Transverse colon (tissue), 4 donors: ENCODE measurements around the gene GINS3. TPM values are rescaled to one million over a fixed set of nuclear protein-coding genes. Genes with fewer than 3 reads are reported as not detected.

Source experiments
- DNase-seq: peaks from one replicate; pipeline ENCODE4 v3.0.0-alpha.2; 2019
- H3K27ac ChIP-seq, 4 donors: fragments of 200-600 bp; sonication (generic); 2 replicates each; pipeline ENCODE4 v1.5.1; 2016 to 2018; ENCODE audit warnings: inconsistent platforms in 4 of 4
- H3K27me3 ChIP-seq: fragments of 200-600 bp; sonication (generic); 2 replicates; pipeline ENCODE4 v1.5.1; 2017; ENCODE audit warnings: inconsistent platforms
- H3K36me3 ChIP-seq, 4 donors: fragments of 200-600 bp; sonication (generic); 2 replicates each; pipeline ENCODE4 v1.5.1; 2017 to 2019; ENCODE audit warnings: inconsistent platforms in 4 of 4
- H3K4me1 ChIP-seq, 4 donors: fragments of 200-600 bp; sonication (generic); 2 replicates each; pipeline ENCODE4 v1.5.1; 2017 to 2020; ENCODE audit warnings: inconsistent platforms in 4 of 4
- H3K4me3 ChIP-seq, 4 donors: fragments of 200-600 bp; sonication (generic); 1 replicate in 1 of 4; 2 replicates in 3 of 4; pipeline versions ENCODE4 v1.5.1 to v1.6.1; 2017 to 2019; ENCODE audit warnings: inconsistent platforms in 4 of 4
- H3K9me3 ChIP-seq, 2 donors: fragments of 200-600 bp; sonication (generic); 2 replicates each; pipeline ENCODE4 v1.5.1; 2017 to 2019; ENCODE audit warnings: inconsistent platforms in 2 of 2
- CTCF ChIP-seq, 5 experiments: fragments of 200-600 bp in 3 of 5; fragments of 450-650 bp in 2 of 5; sonication (generic) in 3 of 5; IDR thresholded peaks; 1 replicate in 2 of 5; 2 replicates in 3 of 5; pipeline ENCODE4 v1.5.1; 2016 to 2017; ENCODE audit warnings: antibody characterized with exemption in 5 of 5, inconsistent platforms in 3 of 5, mild to moderate bottlenecking in 2 of 5, moderate library complexity in 1 of 5
- EP300 ChIP-seq: sonication (generic); formaldehyde crosslinking; IDR thresholded peaks from one replicate; pipeline ENCODE4 v1.6.1; 2017; ENCODE audit warnings: antibody characterized with exemption, low read depth
- POLR2A ChIP-seq: fragments of 450-650 bp; IDR thresholded peaks from one replicate; pipeline ENCODE4 v1.6.1; 2016; ENCODE audit warnings: antibody characterized with exemption, mild to moderate bottlenecking, moderate library complexity
- POLR2AphosphoS5 ChIP-seq, 3 donors: sonication (generic); formaldehyde crosslinking; IDR thresholded peaks; one replicate each; pipeline ENCODE4 v1.6.1; 2016; ENCODE audit warnings: antibody characterized with exemption in 3 of 3
- WGBS, 2 donors: methylation state at CpG; one replicate each; pipeline ENCODE4 v1.1.5; 2018; ENCODE audit warnings: low coverage in 1 of 2; 5-methylcytosine and 5-hydroxymethylcytosine counted together
- in situ Hi-C, 4 donors: fragments of 200-750 bp; cut with MboI; loops; one replicate each; pipeline versions ENCODE4 v1.15.0 to v1.15.1; 2017; ENCODE audit warnings: low sequenced_read_pairs in 3 of 4, low pct_ligation_motif_present in 1 of 4, low pct_unique_long_range_greater_than_20kb in 1 of 4
- intact Hi-C: fragments of 100-400 bp; cut with DNase I; formaldehyde crosslinking; loops from one replicate; pipeline ENCODE4 v1.15.1; 2023; ENCODE audit warnings: low total_unique reads
- small RNA-seq, 4 donors: library from RNA; depleted of rRNA; stranded (forward); fragments of <200 nt; gene quantifications; one replicate each; pipeline ENCODE3, GENCODE V24; 2016
- total RNA-seq, 4 donors: library from RNA; depleted of rRNA; stranded (reverse); fragments of >200 nt; gene quantifications; one replicate each; pipeline ENCODE4 v1.1.0, GENCODE V29; 2016

The GINS3 gene
- total RNA-seq, 4 donors from 2014 or later: 1.6 to 3.3 TPM; not detected in 2

- WGBS, 2 donors: 70 to 90% methylated on average over 1 of the region's 1 CpG
- in situ Hi-C loops: no loop called here
- no peak overlapping the region for H3K4me3 ChIP-seq
- intact Hi-C loops: no loop called here
- DNase-seq: no peak
- no peak overlapping the region for H3K27ac ChIP-seq
- no peaks in the 10 kb centered on the region for H3K27me3 ChIP-seq
- no peaks in the 10 kb centered on the region for H3K4me1 ChIP-seq
- no peaks in the 10 kb centered on the region for H3K36me3 ChIP-seq
- TF ChIP-seq POLR2AphosphoS5 (IDR thresholded peaks at IDR 0.05) (no peak), POLR2A (no peak), EP300 (no peak), CTCF (IDR thresholded peaks at IDR 0.05) (no peak)
- no peaks in the 10 kb centered on the region for H3K9me3 ChIP-seq
Measured at GRCh38 chr16:58451945-58452401, 59.7 kb downstream of the GINS3 start.

DNA sequence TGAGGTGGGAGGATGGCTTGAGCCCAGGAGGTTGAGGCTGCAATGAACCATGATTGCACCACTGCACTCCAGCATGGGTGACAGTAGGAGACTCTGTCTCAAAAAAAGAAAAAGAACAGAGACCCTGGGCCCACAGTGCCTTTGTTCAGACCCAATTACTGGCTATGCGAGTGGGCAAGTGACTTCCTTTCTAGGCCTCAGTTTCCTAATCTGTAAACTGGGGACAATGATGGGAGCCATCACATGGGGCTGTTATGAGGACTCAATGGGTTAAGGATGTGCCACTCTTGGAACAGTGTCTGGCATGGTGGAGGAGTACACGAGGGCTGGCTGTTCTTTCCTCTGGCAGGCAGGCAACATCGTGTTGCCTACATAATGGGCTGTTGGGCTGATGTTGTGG lies 60.4 kb downstream of the GINS3 start:
- intact Hi-C loops: no loop called here
- in situ Hi-C loops: no loop called here
- no peaks in the 10 kb centered on the region for H3K9me3 ChIP-seq
- no peak for DNase-seq
- no peak overlapping the region for H3K4me3 ChIP-seq
- no peaks in the 10 kb centered on the region for H3K4me1 ChIP-seq
- TF ChIP-seq CTCF (IDR thresholded peaks at IDR 0.05) (no peak), POLR2AphosphoS5 (IDR thresholded peaks at IDR 0.05) (no peak), POLR2A (no peak), EP300 (no peak)
- H3K36me3 ChIP-seq: no peaks in the 10 kb centered on the region
- 77% methylated on average over 3 of the region's 3 CpGs; no CpG with 5 or more reads in 1 of the 2 donors for WGBS, 2 donors
- no peak overlapping the region for H3K27ac ChIP-seq
- H3K27me3 ChIP-seq: no peaks in the 10 kb centered on the region

- H3K4me1 ChIP-seq: no peaks in the 10 kb centered on the region
- no peak overlapping the region for H3K27ac ChIP-seq
- no peak for TF ChIP-seq POLR2A
- TF ChIP-seq CTCF (IDR thresholded peaks at IDR 0.05): no peak
- TF ChIP-seq EP300: no peak
- no peak for TF ChIP-seq POLR2AphosphoS5 (IDR thresholded peaks at IDR 0.05)
- intact Hi-C loops (no loop called here), in situ Hi-C loops (no loop called here)
- 76% methylated on average over 2 of the region's 2 CpGs; no CpG with 5 or more reads in 1 of the 2 donors for WGBS, 2 donors
- H3K27me3 ChIP-seq: no peaks in the 10 kb centered on the region
- no peak for DNase-seq
- H3K9me3 ChIP-seq: no peaks in the 10 kb centered on the region
- no peaks in the 10 kb centered on the region for H3K36me3 ChIP-seq
- H3K4me3 ChIP-seq: no peak overlapping the region
Measured at GRCh38 chr16:58454178-58454577, 61.9 kb downstream of the GINS3 start.

- in situ Hi-C loops: no loop called here
Measured at GRCh38 chr16:58454856-58455255, 62.6 kb downstream of the GINS3 start.

More at GRCh38 chr16:58454856-58455255, 62.6 kb downstream of the GINS3 start:
- Histone ChIP-seq H3K4me1 (no peaks in the 10 kb centered on the region), H3K27me3 (no peaks in the 10 kb centered on the region), H3K36me3 (no peaks in the 10 kb centered on the region), H3K27ac (no peak overlapping the region), H3K9me3 (no peaks in the 10 kb centered on the region), H3K4me3 (no peak overlapping the region)
- 70% methylated on average over 5 of the region's 5 CpGs; no CpG with 5 or more reads in 1 of the 2 donors for WGBS, 2 donors
- TF ChIP-seq EP300: no peak
- no peak for TF ChIP-seq CTCF (IDR thresholded peaks at IDR 0.05)
- TF ChIP-seq POLR2AphosphoS5 (IDR thresholded peaks at IDR 0.05): no peak
- no peak for TF ChIP-seq POLR2A
- intact Hi-C loops: no loop called here
- DNase-seq: no peak

Small RNA genes lying within 50 kb of the gene (small RNA-seq; reads per million reads assigned to genes)
- gene RNU6-1110P: 0 reads per million in 4 donors
- gene RNU6-269P: 0 reads per million in 4 donors

Other genes starting within 250 kb of the GINS3 start
- gene CSNK2A2, start 194.4 kb upstream of the GINS3 start, total RNA-seq: 10 to 100 TPM; 28.7 to 53.5 (median 40.0) TPM
- not detected for gene PRSS54, start 97.4 kb upstream of the GINS3 start, total RNA-seq
- gene NDRG4, start 107.7 kb downstream of the GINS3 start, total RNA-seq: 10 to 100 TPM in 1 of 4 donors, 1 to 10 TPM in 2, under 1 TPM in 1; 0.60 to 64.7 (median 4.4) TPM
- gene SETD6, start 123.0 kb downstream of the GINS3 start, total RNA-seq: 10 to 100 TPM; 22.1 to 44.8 (median 23.3) TPM
- gene CNOT1, start 237.4 kb downstream of the GINS3 start, total RNA-seq: 100 to 1,000 TPM; 122 to 257 (median 178) TPM